AG04450 (cell line): ENCODE measurements around the gene BICRAL. TPM values are rescaled to one million over a fixed set of nuclear protein-coding genes. Genes with fewer than 3 reads are reported as not detected.

Experiments
- CTCF ChIA-PET: fragments of 300-600, 350-600 bp; formaldehyde crosslinking; extraction: SDS; loops from one replicate; lab custom pipeline; 2022; ENCODE audit warnings: antibody characterized with exemption, inconsistent platforms; lab: Charles Lee
- POLR2A ChIA-PET: fragments of 350-600 bp; formaldehyde crosslinking; extraction: SDS; loops from one replicate; lab custom pipeline; 2021; ENCODE audit warnings: antibody characterized with exemption, inconsistent platforms; lab: Yijun Ruan, JAX
- DNase-seq: peaks from one replicate; pipeline ENCODE4 v3.0.0-alpha.2; 2011; ENCODE audit warnings: low read depth, low spot score
- H3K27ac ChIP-seq: one replicate; pipeline ENCODE4 v1.5.1; 2012; ENCODE audit warnings: low read depth, low read length, control low read depth
- H3K27me3 ChIP-seq: one replicate; pipeline ENCODE4 v1.6.0; 2012; ENCODE audit warnings: low read length; ENCODE audit not compliant: control insufficient read depth, insufficient read depth
- H3K4me3 ChIP-seq: 2 replicates; pipeline ENCODE4 v1.5.1; 2011; ENCODE audit warnings: mild to moderate bottlenecking, low read depth, low read length, control low read depth
- H3K9me3 ChIP-seq: 2 replicates; pipeline ENCODE4 v1.5.1; 2012; ENCODE audit warnings: low read length; ENCODE audit not compliant: control insufficient read depth, insufficient read depth
- polyA plus RNA-seq: library from polyadenylated mRNA; depleted of rRNA; stranded (reverse); fragments of >200 nt; gene quantifications from 2 replicates; pipeline ENCODE4 v1.2.3, GENCODE V29; 2011
- TF ChIP-seq, protein P1 (sequence below): IDR thresholded peaks from 2 replicates; pipeline ENCODE4 v1.5.1; 2011; ENCODE audit warnings: low read depth, low read length, control low read depth, inconsistent platforms

The BICRAL gene
- polyA plus RNA-seq, 1 experiment = 7.0 TPM

DNA sequence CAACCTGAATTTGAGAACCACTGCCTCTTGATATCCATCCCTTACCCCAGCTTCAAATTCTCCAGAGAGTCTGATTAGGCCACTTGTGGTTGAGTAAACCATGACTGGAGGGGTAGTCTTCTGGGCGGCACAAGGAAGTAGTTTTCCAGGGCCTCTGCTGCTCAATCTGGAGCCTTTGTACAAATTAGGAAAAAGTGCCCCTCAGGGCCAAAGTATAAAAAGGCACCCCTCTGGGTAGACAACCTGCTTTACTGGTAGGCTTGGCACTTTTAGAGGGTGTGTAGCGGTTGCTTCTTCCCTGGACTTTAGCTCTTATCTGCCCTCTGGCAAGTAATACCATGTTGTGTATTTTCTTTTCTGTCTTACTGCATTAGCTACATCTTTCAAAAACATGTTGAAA lies 64.7 kb downstream of the BICRAL start:
- Histone ChIP-seq H3K9me3 (no peaks in the 10 kb centered on the region), H3K27ac (no peak overlapping the region), H3K4me3 (no peak overlapping the region), H3K27me3 (no peaks in the 10 kb centered on the region)
- POLR2A ChIA-PET = interaction anchor here (0.7 kb wide), 1 partner anchor 460 kb away, joined by 3 read pairs; no protein-coding TSS in a partner anchor
- CTCF ChIA-PET = no interaction called here
- DNase-seq = no peak
- TF ChIP-seq, protein P1, sequence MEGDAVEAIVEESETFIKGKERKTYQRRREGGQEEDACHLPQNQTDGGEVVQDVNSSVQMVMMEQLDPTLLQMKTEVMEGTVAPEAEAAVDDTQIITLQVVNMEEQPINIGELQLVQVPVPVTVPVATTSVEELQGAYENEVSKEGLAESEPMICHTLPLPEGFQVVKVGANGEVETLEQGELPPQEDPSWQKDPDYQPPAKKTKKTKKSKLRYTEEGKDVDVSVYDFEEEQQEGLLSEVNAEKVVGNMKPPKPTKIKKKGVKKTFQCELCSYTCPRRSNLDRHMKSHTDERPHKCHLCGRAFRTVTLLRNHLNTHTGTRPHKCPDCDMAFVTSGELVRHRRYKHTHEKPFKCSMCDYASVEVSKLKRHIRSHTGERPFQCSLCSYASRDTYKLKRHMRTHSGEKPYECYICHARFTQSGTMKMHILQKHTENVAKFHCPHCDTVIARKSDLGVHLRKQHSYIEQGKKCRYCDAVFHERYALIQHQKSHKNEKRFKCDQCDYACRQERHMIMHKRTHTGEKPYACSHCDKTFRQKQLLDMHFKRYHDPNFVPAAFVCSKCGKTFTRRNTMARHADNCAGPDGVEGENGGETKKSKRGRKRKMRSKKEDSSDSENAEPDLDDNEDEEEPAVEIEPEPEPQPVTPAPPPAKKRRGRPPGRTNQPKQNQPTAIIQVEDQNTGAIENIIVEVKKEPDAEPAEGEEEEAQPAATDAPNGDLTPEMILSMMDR = no peak

DNA sequence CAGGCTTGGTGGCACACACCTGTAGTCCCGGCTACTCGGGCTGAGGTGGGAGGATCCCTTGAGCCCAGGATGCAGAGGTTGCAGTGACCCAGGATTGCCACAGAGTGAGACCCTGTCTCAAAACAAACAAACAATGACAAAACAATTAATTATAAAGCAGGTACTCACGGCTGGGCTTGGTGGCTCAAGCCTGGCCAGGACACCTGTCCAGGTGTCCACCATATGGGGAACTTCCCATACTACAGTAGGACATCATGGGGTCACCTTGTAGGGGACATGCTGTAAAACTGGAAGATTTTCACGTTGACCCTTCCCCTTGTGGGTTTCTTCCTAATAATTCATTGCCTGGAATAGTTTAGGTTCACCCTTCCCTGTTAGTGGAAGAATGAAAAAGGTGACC lies 66.8 kb downstream of the BICRAL start:
- TF ChIP-seq, protein P1 = no peak
- Histone ChIP-seq H3K27me3 (no peaks in the 10 kb centered on the region), H3K4me3 (no peak overlapping the region), H3K27ac (no peak overlapping the region), H3K9me3 (no peaks in the 10 kb centered on the region)
- ChIA-PET POLR2A (interaction anchor here (0.7 kb wide), 1 partner anchor 64 kb away, joined by 4 read pairs; no protein-coding TSS in a partner anchor), CTCF (no interaction called here)
- DNase-seq = no peak

DNA sequence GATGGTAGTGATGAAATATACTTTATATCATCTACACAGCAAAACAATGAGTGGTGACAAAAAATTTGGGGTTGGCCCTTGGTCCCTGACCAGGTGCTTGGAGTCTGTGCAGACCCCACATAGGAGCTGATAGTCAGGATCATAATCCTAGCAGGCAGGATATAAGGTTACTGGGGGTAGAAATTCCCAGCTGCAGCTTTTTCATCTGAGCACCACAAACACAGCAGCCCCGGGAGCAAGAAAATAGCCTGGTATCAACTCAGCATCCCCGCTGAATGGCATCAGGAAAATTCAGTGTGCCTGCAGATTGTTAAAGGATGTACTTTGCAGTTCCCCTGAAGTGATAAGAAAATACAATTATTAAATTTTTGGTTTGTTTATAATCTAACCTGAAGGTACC lies 69.7 kb downstream of the BICRAL start:
- ChIA-PET CTCF (no interaction called here), POLR2A (interaction anchor here (1.5 kb wide), 1 partner anchor 69 kb away, joined by 4 read pairs; no protein-coding TSS in a partner anchor)
- H3K9me3 ChIP-seq = no peaks in the 10 kb centered on the region
- no peak for DNase-seq
- H3K27me3 ChIP-seq = no peaks in the 10 kb centered on the region
- H3K27ac ChIP-seq = no peak overlapping the region
- TF ChIP-seq, protein P1 = no peak
- no peak overlapping the region for H3K4me3 ChIP-seq

DNA sequence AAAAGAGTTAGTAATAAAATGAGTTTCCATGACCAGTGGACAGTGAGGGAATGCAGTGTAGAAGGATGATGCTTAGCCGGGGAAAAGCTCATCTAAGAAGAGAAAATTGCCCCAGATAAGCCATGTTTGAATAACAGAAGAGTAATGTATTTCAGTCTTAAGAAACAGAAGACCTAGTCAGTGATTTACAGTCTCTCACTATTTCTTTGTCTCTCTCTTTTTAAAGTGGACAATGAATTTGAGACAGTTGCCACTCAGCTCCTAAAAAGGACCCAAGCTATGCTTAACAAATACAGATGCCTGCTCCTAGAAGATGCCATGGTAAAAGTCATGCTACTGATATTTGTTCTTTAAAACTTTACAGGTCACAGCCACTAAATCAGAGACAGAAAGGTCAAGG lies 78.2 kb downstream of the BICRAL start:
- H3K27me3 ChIP-seq = no peaks in the 10 kb centered on the region
- DNase-seq = no peak
- TF ChIP-seq, protein P1 = no peak
- H3K27ac ChIP-seq = no peak overlapping the region
- CTCF ChIA-PET = no interaction called here
- H3K9me3 ChIP-seq = no peaks in the 10 kb centered on the region
- no peak overlapping the region for H3K4me3 ChIP-seq
- POLR2A ChIA-PET = no interaction called here

DNA sequence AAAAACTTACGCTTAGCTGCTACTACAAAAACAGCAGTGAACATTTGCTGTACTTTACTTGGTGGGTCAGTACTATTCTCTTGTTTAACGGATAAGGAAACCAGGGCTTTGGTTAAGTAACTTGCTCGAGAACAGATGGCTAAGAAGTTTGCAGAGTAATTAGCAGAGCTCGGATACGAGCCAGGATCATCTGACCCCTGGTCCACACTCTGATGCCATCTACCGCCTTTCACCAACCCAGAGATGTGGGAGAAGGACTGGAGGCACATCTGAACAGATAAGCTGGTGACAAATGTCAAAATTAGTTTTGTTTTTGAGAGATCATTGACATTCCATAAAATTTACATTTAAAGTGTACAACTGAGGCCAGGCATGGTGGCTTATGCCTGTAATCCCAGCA lies 78.6 kb downstream of the BICRAL start:
- no peaks in the 10 kb centered on the region for H3K27me3 ChIP-seq
- DNase-seq = no peak
- H3K9me3 ChIP-seq = no peaks in the 10 kb centered on the region
- POLR2A ChIA-PET = no interaction called here
- no peak overlapping the region for H3K4me3 ChIP-seq
- CTCF ChIA-PET = no interaction called here
- TF ChIP-seq, protein P1 = no peak
- H3K27ac ChIP-seq = no peak overlapping the region
